ENCODE data around the gene ARRB1.

Gene ARRB1

GRCh38 chr11:75301601-75302345, 49.7 kb downstream of the ARRB1 start:
- TF ChIP-seq SIN3A (IDR thresholded peaks at IDR 0.05; ENCODE audit: borderline replicate concordance, insufficient read depth, low read length) (no peak), FOXP2 (optimal IDR thresholded peaks at IDR 0.05; ENCODE audit: borderline replicate concordance, extremely low read depth, extremely low read length, insufficient read depth) (no peak)

DNA sequence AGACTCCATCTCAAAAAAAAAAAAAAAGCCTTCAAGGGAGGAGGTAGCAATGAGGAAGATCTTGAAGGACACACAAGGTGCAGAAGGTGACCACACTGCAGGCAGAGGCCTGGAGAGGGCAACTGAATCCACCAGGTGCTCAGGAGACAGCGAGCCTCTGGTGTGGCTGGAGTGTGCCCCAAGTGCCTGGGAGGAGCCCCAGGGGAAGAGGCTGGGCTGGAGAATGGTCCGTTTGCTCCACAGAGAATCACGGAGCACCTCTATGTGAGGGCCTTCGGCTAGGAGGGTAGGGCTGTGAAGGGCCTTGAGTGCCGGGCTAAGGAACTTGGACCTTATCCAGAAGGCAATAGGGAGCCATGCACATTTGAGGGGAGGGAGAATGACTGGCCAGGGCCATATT, 50.3 kb downstream of the ARRB1 start:
- no peak for TF ChIP-seq SIN3A (IDR thresholded peaks at IDR 0.05; ENCODE audit: borderline replicate concordance, insufficient read depth, low read length)
- TF ChIP-seq FOXP2 (optimal IDR thresholded peaks at IDR 0.05; ENCODE audit: borderline replicate concordance, extremely low read depth, extremely low read length, insufficient read depth): no peak
- TF ChIP-seq POLR2AphosphoS5 (IDR thresholded peaks at IDR 0.05; ENCODE audit: low read depth, low read length): no peak
- TF ChIP-seq TAF1 (IDR thresholded peaks at IDR 0.05; ENCODE audit: borderline replicate concordance, insufficient read depth, low read length): no peak
- no peak for TF ChIP-seq REST (IDR thresholded peaks at IDR 0.05; ENCODE audit: insufficient read depth in 1 of 2, low read depth in 2 of 2, low read length in 2 of 2)

DNA sequence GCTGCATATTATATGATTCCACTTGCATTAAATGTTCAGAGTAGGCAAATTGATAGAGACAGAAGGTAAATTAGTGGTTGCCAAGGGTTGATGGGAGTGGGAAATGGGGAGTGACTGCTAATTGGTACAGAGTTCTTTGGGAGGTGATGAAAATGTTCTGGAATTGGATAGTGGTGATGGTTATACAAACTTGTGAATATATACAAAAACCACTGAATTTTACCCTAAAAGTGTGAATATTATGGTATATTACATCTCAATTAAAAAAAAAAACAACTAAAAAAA, 52.5 kb downstream of the ARRB1 start:
- TF ChIP-seq TAF1 (IDR thresholded peaks at IDR 0.05; ENCODE audit: borderline replicate concordance, insufficient read depth, low read length) (no peak), SIN3A (IDR thresholded peaks at IDR 0.05; ENCODE audit: borderline replicate concordance, insufficient read depth, low read length) (no peak), POLR2AphosphoS5 (IDR thresholded peaks at IDR 0.05; ENCODE audit: low read depth, low read length) (no peak), REST (IDR thresholded peaks at IDR 0.05; ENCODE audit: insufficient read depth in 1 of 2, low read depth in 2 of 2, low read length in 2 of 2) (no peak), FOXP2 (optimal IDR thresholded peaks at IDR 0.05; ENCODE audit: borderline replicate concordance, extremely low read depth, extremely low read length, insufficient read depth) (no peak)

GRCh38 chr11:75298191-75298975, 53.1 kb downstream of the ARRB1 start:
- TF ChIP-seq FOXP2 (optimal IDR thresholded peaks at IDR 0.05; ENCODE audit: borderline replicate concordance, extremely low read depth, extremely low read length, insufficient read depth): no peak
- no peak for TF ChIP-seq POLR2AphosphoS5 (IDR thresholded peaks at IDR 0.05; ENCODE audit: low read depth, low read length)
- no peak for TF ChIP-seq SIN3A (IDR thresholded peaks at IDR 0.05; ENCODE audit: borderline replicate concordance, insufficient read depth, low read length)
- no peak for TF ChIP-seq REST (IDR thresholded peaks at IDR 0.05; ENCODE audit: insufficient read depth in 1 of 2, low read depth in 2 of 2, low read length in 2 of 2)
- TF ChIP-seq TAF1 (IDR thresholded peaks at IDR 0.05; ENCODE audit: borderline replicate concordance, insufficient read depth, low read length): no peak

DNA sequence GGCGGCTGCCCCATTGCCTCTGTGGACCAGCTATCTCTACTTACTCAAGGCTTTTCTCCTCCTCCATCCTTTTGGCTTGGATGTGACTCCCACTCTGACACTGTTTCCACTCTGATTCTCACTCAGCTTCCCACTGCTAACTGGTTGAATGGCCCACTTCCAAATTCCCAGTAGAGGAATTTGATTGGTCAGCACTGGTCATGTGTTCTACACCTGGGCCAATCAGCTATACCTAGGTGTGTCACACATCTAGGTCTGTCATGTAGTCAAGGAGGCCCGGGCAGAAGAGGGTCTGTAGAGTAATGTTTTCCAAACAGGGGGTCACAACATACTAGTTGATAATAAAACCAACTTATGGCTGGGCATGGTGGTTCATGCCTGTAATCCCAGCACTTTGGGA, 57.6 kb downstream of the ARRB1 start:
- TF ChIP-seq REST (IDR thresholded peaks at IDR 0.05; ENCODE audit: insufficient read depth in 1 of 2, low read depth in 2 of 2, low read length in 2 of 2) (no peak), TAF1 (IDR thresholded peaks at IDR 0.05; ENCODE audit: borderline replicate concordance, insufficient read depth, low read length) (no peak), FOXP2 (optimal IDR thresholded peaks at IDR 0.05; ENCODE audit: borderline replicate concordance, extremely low read depth, extremely low read length, insufficient read depth) (no peak)
